Measurements from ENCODE around the gene EIF4H. TPM values are rescaled to one million over a fixed set of nuclear protein-coding genes. Genes with fewer than 3 reads are reported as not detected.

EIF4H gene
- total RNA-seq, 1 donor, result 295 TPM

GRCh38 chr7:74174606-74175082 lies 488 bp downstream of the EIF4H start:
- peak overlapping the region; percentile 85 for H3K4me2 ChIP-seq (ENCODE audit: insufficient read depth, low read length)
- peak; percentile 85 for DNase-seq (ENCODE audit: insufficient read length, low spot score, missing footprints)
- H3K9me3 ChIP-seq (ENCODE audit: low read depth, low read length), result no peaks in the 10 kb centered on the region
- H3K27me3 ChIP-seq (ENCODE audit: insufficient read depth, low read length), result no peaks in the 10 kb centered on the region
- peak overlapping the region; percentile 90 for H3K27ac ChIP-seq (ENCODE audit: low read depth, low read length)
- TF ChIP-seq CTCF (IDR thresholded peaks at IDR 0.05; ENCODE audit: extremely low read depth, low read depth, low read length), result no peak
- peak overlapping the region; percentile 90 for H3K4me3 ChIP-seq (ENCODE audit: insufficient read depth, low read length)
- H3K4me1 ChIP-seq (ENCODE audit: insufficient read depth, low read length), result peaks cover 40% of the 10 kb centered on the region
- peaks cover 63% of the 10 kb centered on the region for H3K79me2 ChIP-seq (ENCODE audit: insufficient read depth, low read length)
- H4K20me1 ChIP-seq (ENCODE audit: insufficient read depth, low read length), result peaks cover 47% of the 10 kb centered on the region
- H3K36me3 ChIP-seq (ENCODE audit: insufficient read depth, low read length), result peaks cover 23% of the 10 kb centered on the region
- no peak overlapping the region for H2AFZ ChIP-seq (ENCODE audit: low read length)

- Histone ChIP-seq H3K27ac (ENCODE audit: low read depth, low read length) (peak overlapping the region; percentile 90), H3K27me3 (ENCODE audit: insufficient read depth, low read length) (no peaks in the 10 kb centered on the region), H3K79me2 (ENCODE audit: insufficient read depth, low read length) (peaks cover 70% of the 10 kb centered on the region), H2AFZ (ENCODE audit: low read length) (no peak overlapping the region), H3K4me2 (ENCODE audit: insufficient read depth, low read length) (peak overlapping the region; percentile 85), H3K9me3 (ENCODE audit: low read depth, low read length) (no peaks in the 10 kb centered on the region), H4K20me1 (ENCODE audit: insufficient read depth, low read length) (peaks cover 54% of the 10 kb centered on the region), H3K36me3 (ENCODE audit: insufficient read depth, low read length) (peaks cover 29% of the 10 kb centered on the region), H3K4me3 (ENCODE audit: insufficient read depth, low read length) (peak overlapping the region; percentile 90), H3K4me1 (ENCODE audit: insufficient read depth, low read length) (peaks cover 40% of the 10 kb centered on the region)
- DNase-seq (ENCODE audit: insufficient read length, low spot score, missing footprints), result no peak
- TF ChIP-seq CTCF (IDR thresholded peaks at IDR 0.05; ENCODE audit: extremely low read depth, low read depth, low read length), result no peak
Observed at GRCh38 chr7:74175340-74175739, 1.2 kb downstream of the EIF4H start.

GRCh38 chr7:74176555-74176954 lies 2.4 kb downstream of the EIF4H start:
- H4K20me1 ChIP-seq (ENCODE audit: insufficient read depth, low read length), result peaks cover 63% of the 10 kb centered on the region
- H3K27ac ChIP-seq (ENCODE audit: low read depth, low read length), result peak overlapping the region; percentile 48

GRCh38 chr7:74178632-74179031 lies 4.5 kb downstream of the EIF4H start:
- Histone ChIP-seq H3K79me2 (ENCODE audit: insufficient read depth, low read length) (peaks cover 97% of the 10 kb centered on the region), H3K27ac (ENCODE audit: low read depth, low read length) (peak overlapping the region; percentile 40), H3K4me1 (ENCODE audit: insufficient read depth, low read length) (peaks cover 39% of the 10 kb centered on the region), H3K9me3 (ENCODE audit: low read depth, low read length) (no peaks in the 10 kb centered on the region), H2AFZ (ENCODE audit: low read length) (no peak overlapping the region), H3K27me3 (ENCODE audit: insufficient read depth, low read length) (no peaks in the 10 kb centered on the region), H3K4me3 (ENCODE audit: insufficient read depth, low read length) (no peak overlapping the region), H3K36me3 (ENCODE audit: insufficient read depth, low read length) (peaks cover 44% of the 10 kb centered on the region), H4K20me1 (ENCODE audit: insufficient read depth, low read length) (peaks cover 83% of the 10 kb centered on the region), H3K4me2 (ENCODE audit: insufficient read depth, low read length) (peak overlapping the region; percentile 25)
- no peak for DNase-seq (ENCODE audit: insufficient read length, low spot score, missing footprints)
- no peak for TF ChIP-seq CTCF (IDR thresholded peaks at IDR 0.05; ENCODE audit: extremely low read depth, low read depth, low read length)

More at GRCh38 chr7:74176555-74176954, 2.4 kb downstream of the EIF4H start:
- peak; percentile 65 for DNase-seq (ENCODE audit: insufficient read length, low spot score, missing footprints)
- Histone ChIP-seq H3K4me3 (ENCODE audit: insufficient read depth, low read length) (peak overlapping the region; percentile 20), H3K27me3 (ENCODE audit: insufficient read depth, low read length) (no peaks in the 10 kb centered on the region), H3K4me2 (ENCODE audit: insufficient read depth, low read length) (peak overlapping the region; percentile 85), H3K36me3 (ENCODE audit: insufficient read depth, low read length) (peaks cover 29% of the 10 kb centered on the region), H3K4me1 (ENCODE audit: insufficient read depth, low read length) (peaks cover 40% of the 10 kb centered on the region), H3K79me2 (ENCODE audit: insufficient read depth, low read length) (peaks cover 82% of the 10 kb centered on the region), H2AFZ (ENCODE audit: low read length) (no peak overlapping the region), H3K9me3 (ENCODE audit: low read depth, low read length) (no peaks in the 10 kb centered on the region)
- no peak for TF ChIP-seq CTCF (IDR thresholded peaks at IDR 0.05; ENCODE audit: extremely low read depth, low read depth, low read length)

All from osteoblast (primary cell).